A549 (cell line): ENCODE measurements around the gene PCDH9.

Experiments
- BHLHE40 ChIP-seq: IDR thresholded peaks from 2 replicates; pipeline ENCODE4 v1.6.1; 2012; ENCODE audit warnings: low read depth, low read length, inconsistent platforms
- CHD4 ChIP-seq: fragments of 200-600 bp; sonication (generic); IDR thresholded peaks from 2 replicates; pipeline ENCODE4 v1.6.1; 2016; ENCODE audit warnings: antibody characterized with exemption, mild to moderate bottlenecking, borderline replicate concordance
- CTCF ChIP-seq: fragments of >200 bp; sonication (Bioruptor Twin); formaldehyde crosslinking; IDR thresholded peaks from 3 replicates; pipeline ENCODE4 v1.5.1; 2016
- EP300 ChIP-seq, 2 experiments: fragments of >200 bp; sonication (Bioruptor Twin); formaldehyde crosslinking; IDR thresholded peaks; 2 replicates in 1 of 2; 3 replicates in 1 of 2; pipeline ENCODE4 v1.6.1; 2016 to 2017
- MAX ChIP-seq: IDR thresholded peaks from 2 replicates; pipeline ENCODE4 v1.6.1; 2012
- RAD21 ChIP-seq, 2 experiments: fragments of >200 bp in 1 of 2; sonication (Bioruptor Twin) in 1 of 2; formaldehyde crosslinking in 1 of 2; IDR thresholded peaks in 1 of 2; conservative IDR thresholded peaks in 1 of 2; 2 replicates in 1 of 2; 3 replicates in 1 of 2; pipeline ENCODE4 v1.6.1; 2012 to 2018; ENCODE audit warnings: inconsistent platforms in 1 of 2
- RCOR1 ChIP-seq: fragments of 150-350 bp; IDR thresholded peaks from 2 replicates; pipeline ENCODE4 v1.6.1; 2014; ENCODE audit warnings: antibody characterized with exemption, low read length, low read depth
- REST ChIP-seq: fragments of 200-600 bp; sonication (generic); IDR thresholded peaks from 2 replicates; pipeline ENCODE4 v1.6.1; 2016; ENCODE audit warnings: antibody characterized with exemption, mild to moderate bottlenecking, moderate library complexity
- ZFP36 ChIP-seq: fragments of 450-650 bp; IDR thresholded peaks from 2 replicates; pipeline ENCODE4 v1.6.1; 2014; ENCODE audit warnings: borderline replicate concordance; ENCODE audit not compliant: partially characterized antibody
- TF ChIP-seq, protein P1 (sequence below): fragments of 450-650 bp; IDR thresholded peaks from 2 replicates; pipeline ENCODE4 v1.6.1; 2014; ENCODE audit warnings: antibody characterized with exemption

DNA sequence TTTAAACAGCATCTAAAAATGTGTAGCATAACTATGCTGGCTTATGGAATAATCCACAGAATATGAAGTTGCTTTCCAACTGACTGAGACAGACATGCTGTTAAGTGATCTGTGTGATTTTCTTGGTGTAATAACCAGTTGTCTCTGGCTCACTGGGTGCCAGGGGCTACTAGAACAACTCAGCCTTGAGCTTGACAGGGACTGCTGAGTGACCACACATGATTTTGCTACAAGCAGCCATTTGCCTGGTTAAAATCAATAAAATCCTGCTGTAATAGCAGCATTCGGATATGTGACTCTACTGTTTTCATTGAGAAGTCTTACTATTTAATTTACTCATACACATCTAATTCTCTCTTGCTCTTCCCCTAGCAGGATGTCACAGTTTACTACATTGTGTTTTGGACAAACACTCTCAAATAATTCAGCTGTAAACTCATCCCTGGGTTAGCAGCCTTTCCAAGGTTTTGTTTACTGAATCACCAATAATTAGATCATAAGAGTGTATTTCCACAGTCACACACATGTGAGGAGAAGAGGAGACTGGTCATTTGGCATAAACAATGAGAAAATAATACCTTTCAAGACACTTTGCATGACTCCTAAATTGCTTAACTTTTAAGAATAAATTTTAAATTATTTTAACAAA is 426.2 kb downstream of the PCDH9 start:
- TF ChIP-seq CTCF: no peak
- TF ChIP-seq, protein P1, sequence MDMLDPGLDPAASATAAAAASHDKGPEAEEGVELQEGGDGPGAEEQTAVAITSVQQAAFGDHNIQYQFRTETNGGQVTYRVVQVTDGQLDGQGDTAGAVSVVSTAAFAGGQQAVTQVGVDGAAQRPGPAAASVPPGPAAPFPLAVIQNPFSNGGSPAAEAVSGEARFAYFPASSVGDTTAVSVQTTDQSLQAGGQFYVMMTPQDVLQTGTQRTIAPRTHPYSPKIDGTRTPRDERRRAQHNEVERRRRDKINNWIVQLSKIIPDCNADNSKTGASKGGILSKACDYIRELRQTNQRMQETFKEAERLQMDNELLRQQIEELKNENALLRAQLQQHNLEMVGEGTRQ: no peak
- no peak for TF ChIP-seq MAX
- TF ChIP-seq ZFP36: no peak
- no peak for TF ChIP-seq RCOR1
- TF ChIP-seq CHD4: no peak
- no peak for TF ChIP-seq REST
- no peak for TF ChIP-seq EP300 (IDR thresholded peaks at IDR 0.05)
- TF ChIP-seq BHLHE40: no peak
- TF ChIP-seq RAD21 (conservative IDR thresholded peaks at IDR 0.05 in 1 of 2, IDR thresholded peaks at IDR 0.05 in 1 of 2): no peak
